NCI-H1048 (cell line): Measurements from ENCODE around the gene CRY2.

Source experiments
- DNase-seq: peaks from one replicate; lab custom pipeline; 2025; lab: John Stamatoyannopoulos, UW

Gene CRY2

GRCh38 chr11:45848654-45849081 is 1.4 kb downstream of the CRY2 start:
- DNase-seq = no peak

DNA sequence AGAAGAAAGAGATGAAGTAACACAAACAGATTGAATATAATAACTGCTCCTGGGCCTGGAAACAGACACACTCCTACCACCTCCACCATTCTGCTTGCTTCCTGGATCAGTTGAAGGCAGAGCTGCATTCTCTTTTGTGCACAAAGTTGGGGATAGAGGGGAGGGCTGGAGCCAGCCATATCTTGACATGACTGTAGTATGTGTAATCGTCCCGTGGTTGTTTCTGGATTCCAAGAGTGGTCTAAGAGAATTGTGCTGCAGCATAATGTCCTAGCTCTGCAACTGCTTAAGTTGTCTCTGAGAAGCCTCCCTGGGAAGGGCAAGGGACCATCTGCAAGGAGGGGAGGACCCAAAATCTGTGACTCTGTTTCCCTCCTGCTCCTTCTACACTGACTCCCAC is 3.2 kb downstream of the CRY2 start:
- DNase-seq = no peak

GRCh38 chr11:45851228-45851627 is 4.0 kb downstream of the CRY2 start:
- no peak for DNase-seq

- DNase-seq = no peak
These were observed 4.9 kb downstream of the CRY2 start for GRCh38 chr11:45852018-45852711.

- DNase-seq = no peak
These were observed 5.4 kb downstream of the CRY2 start for GRCh38 chr11:45852712-45853101.

- no peak for DNase-seq
These were observed 6.3 kb downstream of the CRY2 start for GRCh38 chr11:45853332-45854219.

GRCh38 chr11:45855308-45855707 is 8.0 kb downstream of the CRY2 start:
- no peak for DNase-seq

DNA sequence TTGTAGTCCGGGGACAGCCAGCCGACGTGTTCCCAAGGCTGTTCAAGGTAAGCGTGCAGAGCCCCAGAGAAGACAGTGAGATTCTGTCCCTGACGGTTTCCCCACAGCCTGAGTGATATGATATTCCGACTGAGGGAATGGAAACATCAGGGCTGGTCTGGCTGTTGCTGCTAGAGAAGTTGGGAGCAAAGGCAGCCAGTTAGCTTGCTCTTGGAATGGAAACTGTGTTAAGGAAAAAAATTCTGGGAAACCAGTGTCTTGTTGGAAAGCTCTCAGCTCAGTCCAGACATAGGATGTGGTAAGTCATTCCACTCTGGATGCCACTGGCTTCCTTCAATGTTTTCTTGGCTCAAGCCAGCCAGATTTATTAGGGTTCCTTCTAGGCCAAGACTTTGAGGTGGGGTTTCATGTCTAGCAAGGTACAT is 8.8 kb downstream of the CRY2 start:
- no peak for DNase-seq

DNA sequence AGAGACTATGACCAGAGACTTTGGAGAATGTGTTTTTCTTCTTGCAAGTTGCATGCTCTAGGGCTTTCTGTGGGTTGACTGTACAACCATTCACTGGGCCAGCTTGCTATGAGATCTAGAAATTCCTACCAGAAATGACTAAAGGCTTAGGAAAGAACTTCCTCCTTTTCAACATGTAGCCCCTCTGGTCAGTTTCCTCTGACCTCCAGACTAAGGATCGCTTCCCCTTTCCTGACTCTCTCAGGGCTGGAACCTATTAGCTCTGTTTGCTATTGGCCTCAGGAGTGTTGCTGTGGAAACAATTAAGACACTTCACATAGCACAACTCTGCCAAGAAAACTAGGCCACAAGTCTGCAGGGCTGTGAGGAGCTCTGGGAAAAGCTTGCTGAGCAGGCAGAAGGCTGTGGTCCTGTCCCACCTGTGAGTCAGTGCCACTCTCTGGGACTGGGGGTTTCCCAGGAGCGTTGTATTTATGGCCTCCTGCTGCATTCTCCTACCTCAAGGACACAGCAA is 10.7 kb downstream of the CRY2 start:
- DNase-seq = no peak

GRCh38 chr11:45858751-45859398 is 11.6 kb downstream of the CRY2 start:
- DNase-seq = no peak

- no peak for DNase-seq
These were observed 12.4 kb downstream of the CRY2 start for GRCh38 chr11:45859661-45860140.

DNA sequence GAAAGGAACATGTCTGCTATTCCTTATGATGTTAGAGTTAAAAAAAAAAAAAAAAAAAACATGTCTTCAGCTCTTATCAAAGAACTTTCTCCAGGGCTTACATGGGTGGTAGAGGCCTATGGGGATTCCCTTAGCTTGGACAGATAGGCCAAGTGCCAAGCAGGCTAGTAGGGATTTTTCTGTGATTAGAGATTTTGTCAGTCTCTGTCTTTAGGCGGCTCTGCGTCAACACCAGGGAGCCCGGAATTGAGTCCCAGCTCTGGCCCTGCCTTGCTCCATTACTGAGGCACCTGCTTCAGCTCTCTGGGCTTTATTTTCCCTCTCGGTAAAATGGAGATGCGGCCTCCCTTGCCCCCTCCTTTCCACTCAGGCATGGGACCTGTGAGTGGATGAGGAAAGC is 13.1 kb downstream of the CRY2 start:
- no peak for DNase-seq

DNA sequence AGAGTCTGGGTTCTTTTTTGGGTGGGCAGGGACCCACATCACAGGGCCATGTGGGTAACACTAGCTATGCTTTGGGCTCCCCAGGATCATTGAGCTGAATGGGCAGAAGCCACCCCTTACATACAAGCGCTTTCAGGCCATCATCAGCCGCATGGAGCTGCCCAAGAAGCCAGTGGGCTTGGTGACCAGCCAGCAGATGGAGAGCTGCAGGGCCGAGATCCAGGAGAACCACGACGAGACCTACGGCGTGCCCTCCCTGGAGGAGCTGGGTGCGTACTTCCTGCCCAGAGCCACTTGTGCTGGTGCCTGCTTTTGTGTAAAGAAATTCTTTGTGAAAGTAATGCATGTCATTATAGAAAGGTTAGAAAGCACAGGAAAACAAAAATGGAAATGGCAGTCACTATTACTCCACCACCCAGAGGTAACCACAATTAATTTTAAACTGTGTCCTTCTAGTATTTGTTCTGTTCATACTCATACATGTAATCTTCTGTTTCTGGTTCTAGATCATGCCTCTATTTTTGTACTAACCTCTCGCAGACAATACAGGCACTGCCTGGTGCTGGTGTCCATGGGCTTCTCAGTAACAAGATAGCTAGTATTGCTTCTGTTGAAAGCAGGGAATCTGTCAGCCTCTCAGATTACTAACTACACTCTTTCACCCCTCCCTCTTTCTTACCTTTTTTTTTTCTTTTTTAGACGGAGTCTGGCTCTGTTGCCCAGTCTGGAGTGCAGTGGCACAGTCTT is 13.7 kb downstream of the CRY2 start:
- no peak for DNase-seq

DNA sequence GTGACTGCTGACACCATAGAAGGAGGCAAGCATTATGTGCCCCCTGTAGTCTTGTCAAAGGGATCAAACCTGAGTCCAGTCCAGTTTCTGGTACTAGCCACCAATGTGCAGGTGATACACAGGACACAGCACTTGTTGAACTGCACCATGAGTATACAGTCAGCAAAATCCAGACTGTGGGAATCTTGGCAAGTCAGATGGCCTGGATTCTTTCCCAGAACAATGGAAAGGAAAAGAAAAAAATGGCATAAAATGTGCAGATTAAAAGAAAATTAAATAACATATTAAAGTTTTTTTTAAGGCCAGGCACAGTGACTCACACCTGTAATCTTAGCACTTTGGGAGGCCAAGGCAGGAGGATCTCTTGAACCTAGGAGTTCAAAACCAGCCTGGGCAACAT is 16.8 kb downstream of the CRY2 start:
- DNase-seq = no peak

GRCh38 chr11:45869551-45869950 is 22.3 kb downstream of the CRY2 start:
- DNase-seq = no peak

DNA sequence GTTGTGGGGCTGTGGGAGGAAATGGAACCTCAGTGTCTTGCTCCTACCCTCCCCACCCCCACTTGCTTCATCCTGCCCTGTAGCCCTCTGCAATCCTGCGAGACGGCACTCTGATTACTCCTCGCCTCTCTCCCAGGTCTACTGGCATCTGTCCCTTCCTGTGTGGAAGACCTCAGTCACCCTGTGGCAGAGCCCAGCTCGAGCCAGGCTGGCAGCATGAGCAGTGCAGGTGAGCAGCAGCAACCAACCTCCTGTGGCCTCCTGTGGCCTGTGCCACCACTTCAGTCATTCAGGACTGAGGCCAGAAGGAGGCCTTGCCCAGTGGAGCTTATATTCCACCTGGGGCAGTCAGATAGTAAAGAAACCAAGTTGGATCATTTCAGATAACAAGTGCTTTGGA is 23.4 kb downstream of the CRY2 start:
- DNase-seq = no peak

GRCh38 chr11:45871638-45872037 is 24.4 kb downstream of the CRY2 start:
- no peak for DNase-seq

DNA sequence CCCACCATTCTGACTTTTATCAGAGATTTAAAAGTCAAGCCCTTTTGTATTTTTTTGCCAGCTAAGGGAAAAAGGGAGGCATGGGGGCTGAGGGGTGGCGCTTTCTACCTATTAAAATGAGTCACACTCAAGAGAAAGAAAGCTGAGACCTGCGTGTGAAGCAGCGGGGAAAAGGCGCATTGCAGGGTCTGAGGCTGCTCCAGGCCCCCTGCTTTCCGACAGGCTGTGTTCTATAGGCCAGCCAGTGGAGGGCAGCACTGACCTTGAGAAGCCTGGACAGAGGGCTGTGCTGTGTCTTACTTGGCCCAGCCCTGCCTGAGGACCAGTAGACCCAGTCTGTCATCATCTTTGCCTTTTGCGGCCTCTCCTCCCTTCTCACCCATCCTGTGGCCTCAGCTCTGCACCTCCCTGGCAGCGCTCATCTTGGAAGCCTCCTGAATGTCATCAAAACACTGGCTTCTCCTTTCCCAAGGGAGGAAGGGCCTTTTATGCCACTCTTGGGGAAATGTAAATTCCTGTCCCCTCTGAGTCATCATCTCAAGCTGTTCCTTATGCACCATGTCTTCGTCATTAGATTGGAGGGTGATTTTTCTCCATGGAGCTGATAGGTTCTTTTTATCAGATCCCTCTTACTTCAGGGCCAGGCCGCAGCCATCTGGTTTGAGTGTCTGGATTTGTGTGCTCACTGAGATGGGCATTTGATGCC is 25.5 kb downstream of the CRY2 start:
- DNase-seq = no peak

DNA sequence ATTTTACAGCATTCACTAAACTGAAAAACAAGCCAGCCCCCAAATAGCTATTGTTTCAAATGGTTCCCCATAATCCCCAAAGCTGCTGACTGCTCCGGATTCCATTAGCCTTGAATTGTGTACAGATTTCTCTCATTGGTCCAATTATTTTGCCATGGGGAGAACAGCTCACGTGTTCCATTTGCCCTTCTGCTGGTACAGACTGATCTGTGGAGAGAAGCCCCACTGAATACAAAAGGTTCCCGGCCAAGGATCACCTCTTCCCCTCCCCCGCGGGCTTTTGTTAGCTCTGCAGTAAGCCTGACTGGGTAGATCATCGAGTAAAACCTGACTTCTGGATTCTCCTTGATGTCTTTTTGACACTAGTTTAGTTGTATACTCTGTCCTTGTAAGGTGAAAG is 29.1 kb downstream of the CRY2 start:
- DNase-seq = no peak

DNA sequence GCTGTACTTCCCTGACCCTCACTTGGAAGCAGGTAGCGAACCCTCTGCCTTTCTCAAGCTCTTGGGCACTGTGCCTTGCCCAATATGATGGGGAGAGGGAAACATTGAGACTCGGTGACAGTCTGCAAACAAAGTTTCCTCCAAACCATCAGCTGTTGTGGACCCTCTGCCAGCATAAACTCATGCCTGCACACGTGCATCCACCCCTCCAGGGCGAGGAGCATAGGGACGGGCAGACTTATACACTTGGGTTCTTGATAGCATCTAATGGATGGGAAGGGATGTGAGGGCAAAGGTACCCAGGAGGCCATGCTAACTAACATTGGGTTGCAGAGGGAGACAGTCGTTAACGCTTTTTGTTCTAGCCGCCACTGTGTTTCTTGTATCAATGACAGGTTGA is 29.9 kb downstream of the CRY2 start:
- no peak for DNase-seq

GRCh38 chr11:45877845-45878244 is 30.6 kb downstream of the CRY2 start:
- DNase-seq = no peak
